Stomach (tissue), 9 donors: ENCODE measurements around the gene GABBR2. TPM values are rescaled to one million over a fixed set of nuclear protein-coding genes. Genes with fewer than 3 reads are reported as not detected.

Experiments
- DNase-seq, 2 donors: peaks; one replicate each; pipeline versions ENCODE4 v3.0.0 to v3.0.0-alpha.2; 2013 to 2019
- H3K27ac ChIP-seq, 5 donors: fragments of 200-600 bp in 4 of 5; sonication (generic) in 4 of 5; one replicate each; pipeline ENCODE4 v1.5.1; 2013 to 2019; ENCODE audit warnings: mild to moderate bottlenecking in 1 of 5, moderate library complexity in 1 of 5
- H3K27me3 ChIP-seq, 3 donors: fragments of 200-600 bp; sonication (generic); one replicate each; pipeline ENCODE4 v1.5.1; 2017 to 2019; ENCODE audit warnings: mixed run types in 1 of 3
- H3K36me3 ChIP-seq, 4 donors: fragments of 200-600 bp; sonication (generic); 1 replicate in 3 of 4; 2 replicates in 1 of 4; pipeline ENCODE4 v1.5.1; 2016 to 2019
- H3K4me1 ChIP-seq, 4 donors: fragments of 200-600 bp; sonication (generic); one replicate each; pipeline ENCODE4 v1.5.1; 2016 to 2019
- H3K4me3 ChIP-seq, 4 donors: fragments of 200-600 bp; sonication (generic) in 3 of 4; one replicate each; pipeline ENCODE4 v1.5.1; 2016 to 2019; ENCODE audit warnings: mild to moderate bottlenecking in 1 of 4
- H3K9me3 ChIP-seq, 4 donors: fragments of 200-600 bp; sonication (generic); one replicate each; pipeline ENCODE4 v1.5.1; 2016 to 2019
- EP300 ChIP-seq: sonication (generic); formaldehyde crosslinking; IDR thresholded peaks from one replicate; pipeline ENCODE4 v1.6.1; 2017; ENCODE audit warnings: antibody characterized with exemption
- POLR2A ChIP-seq, 4 donors: fragments of 450-650 bp; IDR thresholded peaks; one replicate each; pipeline ENCODE4 v1.6.1; 2016; ENCODE audit warnings: antibody characterized with exemption in 4 of 4, control low read depth in 2 of 4, mild to moderate bottlenecking in 1 of 4, moderate library complexity in 1 of 4
- POLR2AphosphoS5 ChIP-seq, 3 donors: sonication (generic); formaldehyde crosslinking; IDR thresholded peaks; one replicate each; pipeline ENCODE4 v1.6.1; 2016; ENCODE audit warnings: antibody characterized with exemption in 3 of 3
- WGBS, 5 donors: extraction: QIAGEN DNeasy Blood & Tissue Kit in 3 of 5; methylation state at CpG; one replicate each; pipeline versions ENCODE4 v1.1.5 to v1.1.7; 2013 to 2018; 5-methylcytosine and 5-hydroxymethylcytosine counted together
- intact Hi-C: fragments of 100-400 bp; cut with DNase I; formaldehyde crosslinking; loops from one replicate; pipeline ENCODE4 v1.15.1; 2023; ENCODE audit warnings: low total_unique reads
- polyA plus RNA-seq, 3 donors: library from polyadenylated mRNA; stranded (reverse); fragments of 200-250 nt; gene quantifications; one replicate each; pipeline ENCODE4 v1.2.3, GENCODE V29; 2013
- total RNA-seq, 5 donors: library from RNA; depleted of rRNA; stranded (reverse); fragments of >200 nt; gene quantifications; one replicate each; pipeline versions ENCODE4 v1.1.0 to v1.2.3, GENCODE V29; 2014 to 2016
- TF ChIP-seq, protein P1 (sequence below), 7 experiments: fragments of 450-650 bp in 4 of 7; fragments of 200-600 bp in 3 of 7; sonication (generic) in 3 of 7; IDR thresholded peaks; one replicate each; pipeline ENCODE4 v1.5.1; 2016 to 2019; ENCODE audit warnings: antibody characterized with exemption in 7 of 7, control low read depth in 2 of 7, mild to moderate bottlenecking in 1 of 7
- donor health status: healthy with polysubstance abuse.
- donor health status: Bipolar disorder and iron deficiency.
- donor health status: healthy.

GABBR2 gene
- total and polyA plus RNA-seq, 8 donors = 0.06 to 0.55 (median 0.08) TPM; not detected in 5

DNA sequence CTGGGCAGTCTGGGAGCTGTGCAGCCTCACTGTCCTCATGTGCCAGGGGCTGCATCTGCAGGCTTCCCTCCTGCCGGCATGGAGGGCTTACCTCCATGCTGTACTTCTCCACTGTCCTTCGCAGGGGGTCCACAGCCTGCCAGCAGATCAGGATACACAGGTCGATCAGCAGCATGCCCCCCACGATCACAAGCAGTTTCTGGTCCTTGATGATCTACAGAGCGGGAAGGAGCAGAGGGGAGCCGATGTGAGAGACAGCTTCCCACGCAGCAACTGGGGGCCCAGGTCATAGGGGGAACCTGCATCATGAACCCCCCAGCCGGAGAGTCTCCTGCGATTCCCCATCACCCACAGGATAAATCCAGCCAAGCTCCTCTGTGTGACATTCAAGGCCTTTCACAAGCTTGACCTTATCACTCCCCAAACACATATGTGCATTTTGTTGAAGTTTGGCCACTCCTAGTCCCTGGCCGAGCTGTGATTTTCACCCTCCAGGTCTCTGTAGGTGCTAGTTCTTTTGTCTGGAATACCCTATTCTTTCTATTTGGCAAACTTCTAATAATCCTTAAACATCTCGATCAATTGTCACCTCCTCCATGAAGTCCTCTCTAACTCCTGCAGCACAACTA, 346.0 kb downstream of the GABBR2 start:
- no peak for DNase-seq
- Histone ChIP-seq H3K9me3 (peaks cover 6 to 24% (median 16%) of the 10 kb centered on the region in 4 donors), H3K36me3 (no peaks in the 10 kb centered on the region), H3K27me3 (peaks cover 0 to 5% (median 0%) of the 10 kb centered on the region in 3 donors), H3K27ac (no peak overlapping the region), H3K4me1 (no peaks in the 10 kb centered on the region), H3K4me3 (no peak overlapping the region)
- TF ChIP-seq POLR2A (IDR thresholded peaks at IDR 0.05) (no peak), EP300 (no peak), POLR2AphosphoS5 (IDR thresholded peaks at IDR 0.05) (no peak)
- TF ChIP-seq, protein P1, sequence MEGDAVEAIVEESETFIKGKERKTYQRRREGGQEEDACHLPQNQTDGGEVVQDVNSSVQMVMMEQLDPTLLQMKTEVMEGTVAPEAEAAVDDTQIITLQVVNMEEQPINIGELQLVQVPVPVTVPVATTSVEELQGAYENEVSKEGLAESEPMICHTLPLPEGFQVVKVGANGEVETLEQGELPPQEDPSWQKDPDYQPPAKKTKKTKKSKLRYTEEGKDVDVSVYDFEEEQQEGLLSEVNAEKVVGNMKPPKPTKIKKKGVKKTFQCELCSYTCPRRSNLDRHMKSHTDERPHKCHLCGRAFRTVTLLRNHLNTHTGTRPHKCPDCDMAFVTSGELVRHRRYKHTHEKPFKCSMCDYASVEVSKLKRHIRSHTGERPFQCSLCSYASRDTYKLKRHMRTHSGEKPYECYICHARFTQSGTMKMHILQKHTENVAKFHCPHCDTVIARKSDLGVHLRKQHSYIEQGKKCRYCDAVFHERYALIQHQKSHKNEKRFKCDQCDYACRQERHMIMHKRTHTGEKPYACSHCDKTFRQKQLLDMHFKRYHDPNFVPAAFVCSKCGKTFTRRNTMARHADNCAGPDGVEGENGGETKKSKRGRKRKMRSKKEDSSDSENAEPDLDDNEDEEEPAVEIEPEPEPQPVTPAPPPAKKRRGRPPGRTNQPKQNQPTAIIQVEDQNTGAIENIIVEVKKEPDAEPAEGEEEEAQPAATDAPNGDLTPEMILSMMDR (IDR thresholded peaks at IDR 0.05) = no peak
- intact Hi-C loops = no loop called here
- WGBS, 5 donors = 67 to 81% (median 74%) methylated on average over 10 to 11 of the region's 11 CpGs

DNA sequence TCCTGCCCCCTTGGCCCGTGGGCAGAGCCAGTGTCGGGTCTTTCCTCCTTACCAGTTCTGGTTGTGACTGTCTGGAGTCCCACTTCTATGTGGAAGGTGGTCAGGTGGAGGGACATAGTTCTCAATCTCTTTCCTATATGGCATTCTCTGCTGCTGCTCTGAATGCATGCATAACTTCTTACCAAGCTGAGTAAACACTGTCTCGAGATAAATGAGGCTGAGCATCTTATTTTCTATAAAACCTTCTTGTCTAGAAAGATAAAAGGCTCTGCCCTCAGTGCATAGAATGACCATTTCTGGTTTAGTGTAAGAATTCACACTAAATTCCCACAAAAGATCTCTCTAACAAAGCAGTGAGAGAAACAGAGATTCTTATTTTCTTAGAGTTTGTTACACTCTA, 347.1 kb downstream of the GABBR2 start:
- Histone ChIP-seq H3K9me3 (peaks cover 6 to 23% (median 16%) of the 10 kb centered on the region in 4 donors), H3K4me3 (no peak overlapping the region), H3K4me1 (no peaks in the 10 kb centered on the region), H3K27ac (no peak overlapping the region), H3K27me3 (peaks cover 0 to 5% (median 0%) of the 10 kb centered on the region in 3 donors), H3K36me3 (no peaks in the 10 kb centered on the region)
- intact Hi-C loops = no loop called here
- no peak for TF ChIP-seq POLR2A (IDR thresholded peaks at IDR 0.05)
- TF ChIP-seq EP300 = no peak
- no peak for TF ChIP-seq POLR2AphosphoS5 (IDR thresholded peaks at IDR 0.05)
- TF ChIP-seq, protein P1 (IDR thresholded peaks at IDR 0.05) = no peak
- 51 to 66% (median 60%) methylated on average over 3 of the region's 3 CpGs for WGBS, 5 donors
- DNase-seq = no peak

DNA sequence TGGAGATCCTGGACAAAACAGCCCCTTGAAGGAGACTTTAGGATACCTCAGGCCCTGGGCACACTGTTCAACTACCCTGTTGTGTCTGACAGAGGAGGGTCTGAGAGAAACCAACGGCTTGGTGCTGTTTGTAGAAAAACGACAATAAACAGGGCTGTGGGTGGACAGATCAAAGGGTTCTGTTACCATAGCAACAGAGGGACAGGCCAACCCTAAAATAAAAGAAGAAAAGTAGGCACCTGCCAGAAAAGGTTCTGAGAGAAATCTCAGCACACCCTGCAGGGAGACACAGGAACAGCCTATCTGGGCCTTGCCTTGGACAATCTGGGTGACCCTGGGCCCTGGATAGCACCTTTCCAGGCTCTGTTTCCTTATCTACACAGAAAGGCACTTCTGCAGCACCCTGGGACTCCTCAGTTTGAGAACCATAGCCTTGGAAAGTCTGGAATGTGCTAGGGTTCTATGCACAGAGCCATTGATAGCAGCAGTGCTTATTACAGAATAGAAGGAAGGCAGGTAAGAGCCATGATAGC, 348.5 kb downstream of the GABBR2 start:
- Histone ChIP-seq H3K36me3 (no peaks in the 10 kb centered on the region), H3K9me3 (peaks cover under 1 to 9% (median 4%) of the 10 kb centered on the region in 4 donors), H3K27ac (no peak overlapping the region), H3K4me3 (no peak overlapping the region), H3K4me1 (no peaks in the 10 kb centered on the region), H3K27me3 (peaks cover 0 to 5% (median 0%) of the 10 kb centered on the region in 3 donors)
- DNase-seq = no peak
- TF ChIP-seq POLR2A (IDR thresholded peaks at IDR 0.05) (no peak), POLR2AphosphoS5 (IDR thresholded peaks at IDR 0.05) (no peak), EP300 (no peak)
- TF ChIP-seq, protein P1 (IDR thresholded peaks at IDR 0.05) = no peak
- intact Hi-C loops = no loop called here
- WGBS, 5 donors = 27 to 50% (median 42%) methylated on average over 2 of the region's 2 CpGs

DNA sequence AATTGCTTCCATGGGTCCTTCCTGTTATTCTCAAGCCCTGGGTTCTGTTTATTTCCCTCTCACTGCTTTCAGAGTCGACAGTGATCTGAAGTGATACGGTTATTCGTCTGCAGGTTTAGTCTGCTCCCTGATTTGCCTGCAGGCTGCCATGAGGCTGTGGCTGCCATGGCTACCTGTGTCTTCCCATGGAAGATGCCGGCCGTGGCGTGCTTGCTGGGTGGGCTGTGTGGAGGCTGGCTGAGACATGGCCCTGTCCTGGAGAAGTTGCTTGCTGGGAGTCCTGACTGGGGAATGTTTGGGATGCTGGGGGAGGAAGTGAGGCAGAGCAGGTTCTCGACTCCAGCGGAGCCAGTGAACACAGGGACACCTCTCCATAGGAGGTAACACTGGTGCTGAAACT, 349.2 kb downstream of the GABBR2 start:
- Histone ChIP-seq H3K27me3 (peaks cover 0 to 5% (median 0%) of the 10 kb centered on the region in 3 donors), H3K4me1 (no peaks in the 10 kb centered on the region), H3K27ac (no peak overlapping the region), H3K36me3 (no peaks in the 10 kb centered on the region), H3K4me3 (no peak overlapping the region), H3K9me3 (peaks cover 0 to 3% (median 0%) of the 10 kb centered on the region in 4 donors)
- TF ChIP-seq POLR2A (IDR thresholded peaks at IDR 0.05) = no peak
- no peak for TF ChIP-seq POLR2AphosphoS5 (IDR thresholded peaks at IDR 0.05)
- no peak for TF ChIP-seq EP300
- TF ChIP-seq, protein P1 (IDR thresholded peaks at IDR 0.05) = no peak
- 65 to 85% (median 71%) methylated on average over 8 of the region's 8 CpGs for WGBS, 5 donors
- no peak for DNase-seq
- intact Hi-C loops = no loop called here
